ENCODE results near the gene KATNB1.

Gene KATNB1

GRCh38 chr16:57735755-57736418 lies at the start of gene KATNB1:
Gene KATNB1 (plus strand): TSS chr16:57735770. CDS start chr16:57737244, 1,474 bp downstream.
- DNase-seq: no peak

- no peak for DNase-seq
These were observed 49.0 kb upstream of the KATNB1 start for GRCh38 chr16:57686577-57686976.

- DNase-seq: no peak
These were observed 48.1 kb upstream of the KATNB1 start for GRCh38 chr16:57687363-57687929.

- DNase-seq: no peak
These were observed 47.0 kb upstream of the KATNB1 start for GRCh38 chr16:57688487-57688986.

- DNase-seq: no peak
These were observed 46.4 kb upstream of the KATNB1 start for GRCh38 chr16:57688987-57689761.

- no peak for DNase-seq
These were observed 45.6 kb upstream of the KATNB1 start for GRCh38 chr16:57689762-57690558.

GRCh38 chr16:57690782-57691471 lies 44.6 kb upstream of the KATNB1 start:
- no peak for DNase-seq

- DNase-seq: no peak
These were observed 42.9 kb upstream of the KATNB1 start for GRCh38 chr16:57692636-57693035.

- DNase-seq: no peak
These were observed 42.0 kb upstream of the KATNB1 start for GRCh38 chr16:57693550-57693949.

GRCh38 chr16:57694231-57694724 lies 41.3 kb upstream of the KATNB1 start:
- DNase-seq: no peak

GRCh38 chr16:57694725-57695679 lies 40.6 kb upstream of the KATNB1 start, which contains the start of gene DRC7:
Gene DRC7 (plus strand): TSS chr16:57694806. CDS start chr16:57697950, 3,144 bp downstream.
- no peak for DNase-seq

- no peak for DNase-seq
These were observed 39.9 kb upstream of the KATNB1 start for GRCh38 chr16:57695680-57696069.

- no peak for DNase-seq
These were observed 39.3 kb upstream of the KATNB1 start for GRCh38 chr16:57696240-57696639.

GRCh38 chr16:57697896-57698537 lies 37.6 kb upstream of the KATNB1 start:
- no peak for DNase-seq

- DNase-seq: no peak
These were observed 36.7 kb upstream of the KATNB1 start for GRCh38 chr16:57698812-57699405.

- DNase-seq: no peak
These were observed 36.1 kb upstream of the KATNB1 start for GRCh38 chr16:57699481-57699880.

GRCh38 chr16:57699899-57700298 lies 35.7 kb upstream of the KATNB1 start:
- no peak for DNase-seq

GRCh38 chr16:57700781-57701551 lies 34.6 kb upstream of the KATNB1 start:
- no peak for DNase-seq

GRCh38 chr16:57701759-57702371 lies 33.7 kb upstream of the KATNB1 start:
- no peak for DNase-seq
